MM.1S (cell line): ENCODE results near the gene PTPRE.

ENCODE experiments used
- DNase-seq: peaks from one replicate; pipeline ENCODE4 v3.0.0-alpha.2; 2015
- H2AFZ ChIP-seq: fragments of 300-600 bp; sonication (generic); 2 replicates; pipeline ENCODE4 v1.6.0; 2016; ENCODE audit warnings: antibody characterized with exemption, low read length
- H3F3A ChIP-seq: fragments of 300-600 bp; sonication (generic); 2 replicates; pipeline ENCODE4 v1.6.1; 2016; ENCODE audit warnings: mild to moderate bottlenecking, antibody characterized with exemption, low read length, moderate library complexity, mixed read lengths; ENCODE audit not compliant: insufficient read depth
- H3K27ac ChIP-seq: fragments of 300-600 bp; sonication (generic); 2 replicates; pipeline ENCODE4 v1.5.1; 2016; ENCODE audit warnings: mild to moderate bottlenecking, low read length
- H3K27me3 ChIP-seq: fragments of 300-600 bp; sonication (generic); replicated peaks from 2 replicates; pipeline ENCODE4 v1.6.0; 2016; ENCODE audit warnings: low read length; ENCODE audit not compliant: insufficient read depth
- H3K36me3 ChIP-seq: fragments of 300-600 bp; sonication (generic); replicated peaks from 2 replicates; pipeline ENCODE4 v1.6.1; 2016; ENCODE audit warnings: mild to moderate bottlenecking, low read length, mixed read lengths; ENCODE audit not compliant: insufficient read depth
- H3K4me1 ChIP-seq: fragments of 300-600 bp; sonication (generic); 2 replicates; pipeline ENCODE4 v1.6.1; 2016; ENCODE audit warnings: low read length, mixed read lengths
- H3K4me2 ChIP-seq: fragments of 300-600 bp; sonication (generic); 2 replicates; pipeline ENCODE4 v1.6.0; 2016; ENCODE audit warnings: low read depth, low read length
- H3K4me3 ChIP-seq: fragments of 300-600 bp; sonication (generic); 2 replicates; pipeline ENCODE4 v1.5.1; 2016; ENCODE audit warnings: low read length, mixed read lengths
- H3K79me2 ChIP-seq: fragments of 300-600 bp; sonication (generic); 2 replicates; pipeline ENCODE4 v1.6.1; 2016; ENCODE audit warnings: mixed run types, low read length, mixed read lengths
- H3K9ac ChIP-seq: fragments of 300-600 bp; sonication (generic); 2 replicates; pipeline ENCODE4 v1.6.1; 2016; ENCODE audit warnings: low read length, mixed read lengths
- H3K9me2 ChIP-seq: fragments of 300-600 bp; sonication (generic); replicated peaks from 2 replicates; pipeline ENCODE4 v1.6.1; 2016; ENCODE audit warnings: mild to moderate bottlenecking, low read length, mixed read lengths; ENCODE audit not compliant: insufficient read depth
- H3K9me3 ChIP-seq: fragments of 300-600 bp; sonication (generic); replicated peaks from 2 replicates; pipeline ENCODE4 v1.6.1; 2016; ENCODE audit warnings: mild to moderate bottlenecking, low read length, mixed read lengths; ENCODE audit not compliant: insufficient read depth
- H4K20me1 ChIP-seq: fragments of 300-600 bp; sonication (generic); 2 replicates; pipeline ENCODE4 v1.6.1; 2016; ENCODE audit warnings: mild to moderate bottlenecking, low read length, moderate library complexity, mixed read lengths; ENCODE audit not compliant: insufficient read depth
- EZH2 ChIP-seq: fragments of 300-600 bp; sonication (generic); optimal IDR thresholded peaks from 2 replicates; pipeline ENCODE3; 2017; ENCODE audit warnings: low read depth, mild to moderate bottlenecking, antibody characterized with exemption, low read length, mixed read lengths
- EZH2phosphoT487 ChIP-seq: fragments of 300-600 bp; sonication (generic); IDR thresholded peaks from 2 replicates; pipeline ENCODE4 v1.6.1; 2018; ENCODE audit warnings: antibody characterized with exemption, low read length
- TF ChIP-seq, protein P1 (sequence below): fragments of 300-600 bp; sonication (generic); IDR thresholded peaks from 2 replicates; pipeline ENCODE4 v1.5.1; 2016; ENCODE audit warnings: antibody characterized with exemption, low read length, mixed read lengths

PTPRE gene

DNA sequence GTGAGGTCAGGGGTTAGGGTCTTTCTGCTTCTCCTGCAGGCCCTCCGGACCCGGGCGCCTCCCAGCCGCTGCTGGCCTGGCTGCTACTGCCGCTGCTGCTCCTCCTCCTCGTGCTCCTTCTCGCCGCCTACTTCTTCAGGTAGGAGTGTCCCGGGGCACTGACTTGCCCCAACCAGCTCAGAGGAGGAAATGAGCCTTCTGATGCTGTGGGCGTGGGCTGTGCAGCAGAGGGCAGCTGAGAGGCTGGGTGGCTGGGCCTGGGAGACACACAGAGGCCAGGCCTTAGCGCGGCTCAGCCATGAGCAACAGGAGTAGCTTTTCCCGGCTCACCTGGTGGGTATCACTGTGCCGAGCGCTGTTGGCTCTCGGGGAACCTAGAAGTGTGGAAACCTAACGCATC, 140.4 kb downstream of the PTPRE start:
- H2AFZ ChIP-seq, result peak overlapping the region; percentile 89
- peak; percentile 95 for DNase-seq
- H3K4me3 ChIP-seq, result peak overlapping the region; percentile 68
- H3K9ac ChIP-seq, result peak overlapping the region; percentile 62
- no peaks in the 10 kb centered on the region for H4K20me1 ChIP-seq
- peak overlapping the region; percentile 66 for H3K27ac ChIP-seq
- TF ChIP-seq, protein P1, sequence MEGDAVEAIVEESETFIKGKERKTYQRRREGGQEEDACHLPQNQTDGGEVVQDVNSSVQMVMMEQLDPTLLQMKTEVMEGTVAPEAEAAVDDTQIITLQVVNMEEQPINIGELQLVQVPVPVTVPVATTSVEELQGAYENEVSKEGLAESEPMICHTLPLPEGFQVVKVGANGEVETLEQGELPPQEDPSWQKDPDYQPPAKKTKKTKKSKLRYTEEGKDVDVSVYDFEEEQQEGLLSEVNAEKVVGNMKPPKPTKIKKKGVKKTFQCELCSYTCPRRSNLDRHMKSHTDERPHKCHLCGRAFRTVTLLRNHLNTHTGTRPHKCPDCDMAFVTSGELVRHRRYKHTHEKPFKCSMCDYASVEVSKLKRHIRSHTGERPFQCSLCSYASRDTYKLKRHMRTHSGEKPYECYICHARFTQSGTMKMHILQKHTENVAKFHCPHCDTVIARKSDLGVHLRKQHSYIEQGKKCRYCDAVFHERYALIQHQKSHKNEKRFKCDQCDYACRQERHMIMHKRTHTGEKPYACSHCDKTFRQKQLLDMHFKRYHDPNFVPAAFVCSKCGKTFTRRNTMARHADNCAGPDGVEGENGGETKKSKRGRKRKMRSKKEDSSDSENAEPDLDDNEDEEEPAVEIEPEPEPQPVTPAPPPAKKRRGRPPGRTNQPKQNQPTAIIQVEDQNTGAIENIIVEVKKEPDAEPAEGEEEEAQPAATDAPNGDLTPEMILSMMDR, result no peak
- TF ChIP-seq EZH2phosphoT487 (no peak), EZH2 (no peak)
- H3K36me3 ChIP-seq, result no peaks in the 10 kb centered on the region
- H3K79me2 ChIP-seq, result peaks cover 19% of the 10 kb centered on the region
- no peaks in the 10 kb centered on the region for H3K27me3 ChIP-seq
- no peaks in the 10 kb centered on the region for H3K9me3 ChIP-seq
- H3K9me2 ChIP-seq, result no peaks in the 10 kb centered on the region
- H3K4me2 ChIP-seq, result peak overlapping the region; percentile 82
- H3F3A ChIP-seq, result peaks cover 10% of the 10 kb centered on the region
- peaks cover 17% of the 10 kb centered on the region for H3K4me1 ChIP-seq

GRCh38 chr10:128047991-128048818, 141.3 kb downstream of the PTPRE start:
- Histone ChIP-seq H3K9ac (peak overlapping the region; percentile 62), H3K4me1 (peaks cover 17% of the 10 kb centered on the region), H3K9me2 (no peaks in the 10 kb centered on the region), H3K9me3 (no peaks in the 10 kb centered on the region), H3K4me2 (peak overlapping the region; percentile 82), H3K4me3 (peak overlapping the region; percentile 68), H2AFZ (peak overlapping the region; percentile 56), H3K27ac (peak overlapping the region; percentile 66), H3K27me3 (no peaks in the 10 kb centered on the region), H4K20me1 (no peaks in the 10 kb centered on the region), H3K79me2 (peaks cover 19% of the 10 kb centered on the region), H3K36me3 (no peaks in the 10 kb centered on the region), H3F3A (peaks cover 10% of the 10 kb centered on the region)
- TF ChIP-seq, protein P1, result no peak
- TF ChIP-seq EZH2phosphoT487 (no peak), EZH2 (no peak)
- peak; percentile 48 for DNase-seq

- H3F3A ChIP-seq, result peaks cover 10% of the 10 kb centered on the region
- no peaks in the 10 kb centered on the region for H3K36me3 ChIP-seq
- peaks cover 19% of the 10 kb centered on the region for H3K79me2 ChIP-seq
- no peaks in the 10 kb centered on the region for H3K27me3 ChIP-seq
- no peak for DNase-seq
- H3K9me2 ChIP-seq, result no peaks in the 10 kb centered on the region
- peak overlapping the region; percentile 62; the same call in 1 of the 2 replicates for H3K9ac ChIP-seq
- no peaks in the 10 kb centered on the region for H3K9me3 ChIP-seq
- H3K4me3 ChIP-seq, result peak overlapping the region; percentile 68
- no peak for TF ChIP-seq EZH2
- H3K4me2 ChIP-seq, result peak overlapping the region; percentile 82
- H3K27ac ChIP-seq, result peak overlapping the region; percentile 66; the same call in 1 of the 2 replicates
- peak overlapping the region; percentile 56 for H2AFZ ChIP-seq
- H3K4me1 ChIP-seq, result peaks cover 17% of the 10 kb centered on the region
- no peaks in the 10 kb centered on the region for H4K20me1 ChIP-seq
Measured at GRCh38 chr10:128048819-128049210, 141.9 kb downstream of the PTPRE start.
